Small intestine (tissue), 7 donors: Measurements from ENCODE around the gene PIK3CG. TPM values are rescaled to one million over a fixed set of nuclear protein-coding genes. Genes with fewer than 3 reads are reported as not detected.

Experiments
- DNase-seq, 2 donors: peaks; one replicate each; pipeline versions ENCODE4 v3.0.0 to v3.0.0-alpha.2; 2013
- FAIRE-seq: peaks from 2 replicates; lab custom pipeline; 2012; peaks lifted over from hg19 to GRCh38; lab: Jason Lieb, UNC
- H3K27ac ChIP-seq, 3 donors: one replicate each; pipeline ENCODE4 v1.5.1; 2013; ENCODE audit warnings: low read length in 2 of 3, mild to moderate bottlenecking in 2 of 3, control low read depth in 1 of 3, inconsistent platforms in 1 of 3, low read depth in 1 of 3, moderate library complexity in 1 of 3
- H3K27me3 ChIP-seq, 3 donors: one replicate each; pipeline ENCODE4 v1.6.1; 2013; ENCODE audit warnings: low read length in 3 of 3, inconsistent platforms in 1 of 3; ENCODE audit not compliant: control insufficient read depth in 3 of 3, insufficient read depth in 3 of 3
- H3K36me3 ChIP-seq, 3 donors: one replicate each; pipeline ENCODE4 v1.6.1; 2013; ENCODE audit warnings: low read length in 3 of 3, inconsistent platforms in 1 of 3, low read depth in 1 of 3, mild to moderate bottlenecking in 1 of 3, moderate library complexity in 1 of 3; ENCODE audit not compliant: control insufficient read depth in 3 of 3, insufficient read depth in 2 of 3
- H3K4me1 ChIP-seq, 3 donors: one replicate each; pipeline ENCODE4 v1.6.1; 2013; ENCODE audit warnings: low read length in 2 of 3, inconsistent platforms in 1 of 3, low read depth in 1 of 3, mild to moderate bottlenecking in 1 of 3, moderate library complexity in 1 of 3; ENCODE audit not compliant: control insufficient read depth in 3 of 3, insufficient read depth in 2 of 3
- H3K4me3 ChIP-seq, 3 donors: one replicate each; pipeline ENCODE4 v1.5.1; 2013; ENCODE audit warnings: low read length in 3 of 3, control low read depth in 1 of 3, inconsistent platforms in 1 of 3, low read depth in 1 of 3, mild to moderate bottlenecking in 1 of 3, moderate library complexity in 1 of 3
- H3K9me3 ChIP-seq, 2 donors: one replicate each; pipeline ENCODE4 v1.6.1; 2013; ENCODE audit warnings: low read depth in 1 of 2, low read length in 1 of 2; ENCODE audit not compliant: control insufficient read depth in 2 of 2, insufficient read depth in 1 of 2
- WGBS, 3 donors: extraction: QIAGEN DNeasy Blood & Tissue Kit; methylation state at CpG; one replicate each; pipeline ENCODE4 v1.1.7; 2013; 5-methylcytosine and 5-hydroxymethylcytosine counted together
- polyA plus RNA-seq, 4 donors: library from polyadenylated mRNA; stranded (reverse) in 3 of 4; unstranded in 1 of 4; fragments of 200-250 nt in 3 of 4; fragments of 120-200 nt in 1 of 4; gene quantifications; one replicate each; pipeline versions ENCODE4 v1.2.1 to v1.2.3, GENCODE V29; 2013
- donor health status: healthy with polysubstance abuse.
- donor health status: control.
- donor health status: control.
- donor health status: Bipolar disorder and iron deficiency.
- donor health status: healthy.

PIK3CG gene
- polyA plus RNA-seq, 4 donors: 1.1 to 2.3 (median 1.1) TPM

DNA sequence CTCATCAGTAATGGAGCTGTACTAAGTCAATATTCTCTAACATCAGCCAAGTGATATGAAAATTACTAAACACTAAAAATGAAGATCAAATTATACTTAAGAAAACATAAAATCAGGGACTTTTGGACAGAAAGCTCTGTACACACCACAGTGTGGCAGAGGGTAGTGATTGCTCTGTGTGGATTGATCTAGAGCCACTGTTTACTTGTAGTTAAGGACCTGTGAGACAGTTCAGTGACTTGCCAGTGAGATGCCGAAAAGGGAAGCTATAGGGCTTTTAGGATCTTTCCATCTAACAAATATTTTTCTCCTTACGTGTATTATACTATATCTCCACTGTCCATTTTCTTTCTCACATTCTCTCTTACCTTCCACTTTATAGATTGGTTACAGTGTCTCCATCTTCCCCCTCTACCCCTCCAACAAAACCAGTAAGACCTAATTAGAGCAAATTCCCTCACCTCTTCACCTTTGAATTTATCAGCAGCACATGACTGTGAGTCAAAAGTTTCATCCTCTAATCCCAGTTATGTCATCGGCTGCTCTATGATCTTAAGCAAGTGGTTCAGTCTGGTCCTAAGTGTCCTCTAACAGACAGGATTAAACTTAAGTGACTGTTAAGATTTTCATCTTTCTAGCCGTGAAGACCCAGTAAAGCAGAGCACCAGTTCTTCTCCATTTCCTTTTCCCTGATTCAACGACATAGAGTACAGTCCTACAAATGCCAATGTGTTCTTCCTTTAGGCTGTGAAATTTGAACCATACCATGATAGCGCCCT, 6.9 kb downstream of the PIK3CG start:
- FAIRE-seq (no peak), DNase-seq (no peak)
- H3K36me3 ChIP-seq: peaks cover 0 to 3% (median 2%) of the 10 kb centered on the region in 3 donors
- H3K4me1 ChIP-seq: no peaks in the 10 kb centered on the region
- H3K27me3 ChIP-seq: no peaks in the 10 kb centered on the region
- WGBS, 3 donors: 67 to 72% (median 68%) methylated on average over 6 of the region's 6 CpGs
- H3K27ac ChIP-seq: no peak overlapping the region
- no peak overlapping the region for H3K4me3 ChIP-seq
- no peaks in the 10 kb centered on the region for H3K9me3 ChIP-seq

DNA sequence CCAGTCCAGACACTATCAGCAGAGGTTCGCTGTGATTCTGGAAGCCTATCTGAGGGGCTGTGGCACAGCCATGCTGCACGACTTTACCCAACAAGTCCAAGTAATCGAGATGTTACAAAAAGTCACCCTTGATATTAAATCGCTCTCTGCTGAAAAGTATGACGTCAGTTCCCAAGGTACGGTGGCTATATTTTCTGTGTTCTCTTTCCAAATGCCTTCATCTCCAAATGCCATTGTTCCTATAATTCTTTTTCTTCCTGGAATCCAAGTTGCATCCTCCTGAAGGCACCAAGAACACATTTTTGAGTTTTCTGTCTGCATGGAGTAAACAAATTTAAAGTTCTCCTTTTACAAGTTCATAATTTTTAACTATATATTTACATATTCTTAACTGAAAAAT, 7.7 kb downstream of the PIK3CG start:
- 87 to 94% (median 90%) methylated on average over 6 of the region's 6 CpGs for WGBS, 3 donors
- Histone ChIP-seq H3K4me3 (no peak overlapping the region), H3K27me3 (no peaks in the 10 kb centered on the region), H3K36me3 (peaks cover 0 to 2% (median under 1%) of the 10 kb centered on the region in 3 donors), H3K4me1 (no peaks in the 10 kb centered on the region), H3K9me3 (no peaks in the 10 kb centered on the region), H3K27ac (no peak overlapping the region)
- FAIRE-seq (no peak), DNase-seq (no peak)

DNA sequence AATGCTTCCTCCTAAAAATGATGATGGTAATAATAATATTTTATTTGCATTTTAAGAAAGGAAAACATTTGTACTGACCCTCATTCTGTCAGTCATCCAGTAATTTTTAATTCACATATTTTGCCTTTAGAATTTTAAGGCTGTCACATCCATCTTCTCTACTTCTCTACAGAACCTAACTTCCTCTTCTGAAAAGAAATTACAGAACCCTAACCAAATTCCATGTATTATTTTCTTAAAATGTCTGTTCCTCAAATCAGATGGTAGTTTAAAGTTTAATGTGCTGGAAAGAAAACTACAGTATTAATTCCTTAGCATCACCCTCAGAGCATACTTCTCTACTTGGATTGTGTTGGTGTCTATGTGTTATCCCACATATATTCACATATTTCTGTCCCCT, 9.0 kb downstream of the PIK3CG start:
- Histone ChIP-seq H3K4me3 (no peak overlapping the region), H3K27ac (no peak overlapping the region), H3K9me3 (no peaks in the 10 kb centered on the region), H3K36me3 (no peaks in the 10 kb centered on the region), H3K4me1 (no peaks in the 10 kb centered on the region), H3K27me3 (no peaks in the 10 kb centered on the region)
- no peak for DNase-seq
- FAIRE-seq: no peak

DNA sequence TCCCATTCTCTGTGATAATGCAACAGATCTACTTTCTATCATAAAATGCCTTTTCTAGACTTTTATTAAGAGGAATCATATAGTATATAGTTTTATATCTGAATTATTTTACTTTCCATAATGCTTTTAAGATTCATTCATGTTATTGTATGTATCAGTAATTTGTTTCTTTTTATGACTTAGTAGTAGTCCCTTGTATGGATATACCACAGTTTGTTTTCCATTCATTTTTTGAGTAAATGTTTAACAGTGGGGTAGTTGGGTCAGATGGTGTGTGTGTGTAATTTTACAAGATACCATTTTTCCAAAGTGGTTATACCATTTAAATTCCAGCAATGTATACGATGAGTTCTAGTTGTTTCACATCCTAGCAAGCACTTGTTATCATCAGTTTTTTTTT, 10.4 kb downstream of the PIK3CG start:
- Histone ChIP-seq H3K4me1 (no peaks in the 10 kb centered on the region), H3K4me3 (no peak overlapping the region), H3K27ac (no peak overlapping the region), H3K9me3 (no peaks in the 10 kb centered on the region), H3K36me3 (no peaks in the 10 kb centered on the region), H3K27me3 (no peaks in the 10 kb centered on the region)
- FAIRE-seq (no peak), DNase-seq (no peak)
- WGBS, 3 donors: 96 to 100% (median 97%) methylated on average over 1 of the region's 1 CpG

DNA sequence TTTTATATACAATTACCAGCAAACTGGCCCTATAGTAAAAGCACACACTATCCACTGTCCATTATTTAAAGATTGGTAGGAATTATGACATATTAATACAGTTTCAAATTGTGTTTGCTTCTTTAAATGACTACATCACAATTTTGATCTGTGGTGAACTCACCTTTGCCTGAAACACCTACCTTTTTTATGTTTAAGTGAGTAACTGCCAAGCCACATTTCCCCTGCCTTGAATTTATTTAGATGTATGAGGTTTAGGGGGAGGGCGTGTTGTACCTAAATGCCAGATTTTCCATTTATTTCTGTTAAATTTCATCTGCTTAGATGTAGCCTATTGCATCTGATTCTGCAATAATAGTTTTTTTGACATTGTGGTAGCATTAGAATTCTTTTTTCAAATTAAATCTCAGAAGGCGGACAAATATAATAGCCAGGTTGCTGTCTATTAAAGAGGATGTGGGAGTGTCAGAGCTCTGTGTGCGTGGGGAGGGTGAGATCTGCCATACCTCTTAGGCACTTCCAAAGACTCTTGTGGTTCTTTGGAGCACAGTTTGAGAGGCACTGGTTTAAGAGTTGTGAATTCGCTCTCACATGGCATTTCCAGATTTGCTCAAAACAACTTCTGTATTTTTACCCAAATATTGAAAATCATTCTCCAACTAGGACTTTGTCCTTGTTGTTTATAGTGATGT, 13.8 kb downstream of the PIK3CG start:
- 87 to 92% (median 88%) methylated on average over 4 of the region's 4 CpGs for WGBS, 3 donors
- no peak for DNase-seq
- no peaks in the 10 kb centered on the region for H3K27me3 ChIP-seq
- H3K4me1 ChIP-seq: no peaks in the 10 kb centered on the region
- no peak overlapping the region for H3K4me3 ChIP-seq
- no peak overlapping the region for H3K27ac ChIP-seq
- no peak for FAIRE-seq
- H3K36me3 ChIP-seq: no peaks in the 10 kb centered on the region
- H3K9me3 ChIP-seq: no peaks in the 10 kb centered on the region

DNA sequence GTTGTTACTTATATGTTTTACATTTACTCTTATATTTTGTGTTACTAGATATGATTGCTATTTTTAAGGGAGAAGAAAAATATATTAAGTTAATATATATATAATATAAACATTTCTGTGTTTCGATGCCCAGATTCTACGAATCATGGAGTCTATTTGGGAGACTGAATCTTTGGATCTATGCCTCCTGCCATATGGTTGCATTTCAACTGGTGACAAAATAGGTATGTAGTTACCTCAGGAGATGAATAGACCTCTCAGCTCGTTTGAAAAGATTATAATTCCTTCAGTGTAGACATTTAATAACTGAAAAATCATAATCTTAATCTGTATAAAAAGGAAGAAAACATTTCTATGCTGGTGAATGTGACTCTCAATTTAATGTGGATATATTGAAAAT, 16.9 kb downstream of the PIK3CG start:
- WGBS, 3 donors: 65 to 75% (median 68%) methylated on average over 3 of the region's 3 CpGs
- Histone ChIP-seq H3K27me3 (peaks cover 0 to 5% (median 0%) of the 10 kb centered on the region in 3 donors), H3K9me3 (no peaks in the 10 kb centered on the region), H3K4me1 (no peaks in the 10 kb centered on the region), H3K4me3 (no peak overlapping the region), H3K36me3 (no peaks in the 10 kb centered on the region), H3K27ac (no peak overlapping the region)
- DNase-seq (no peak), FAIRE-seq (no peak)

DNA sequence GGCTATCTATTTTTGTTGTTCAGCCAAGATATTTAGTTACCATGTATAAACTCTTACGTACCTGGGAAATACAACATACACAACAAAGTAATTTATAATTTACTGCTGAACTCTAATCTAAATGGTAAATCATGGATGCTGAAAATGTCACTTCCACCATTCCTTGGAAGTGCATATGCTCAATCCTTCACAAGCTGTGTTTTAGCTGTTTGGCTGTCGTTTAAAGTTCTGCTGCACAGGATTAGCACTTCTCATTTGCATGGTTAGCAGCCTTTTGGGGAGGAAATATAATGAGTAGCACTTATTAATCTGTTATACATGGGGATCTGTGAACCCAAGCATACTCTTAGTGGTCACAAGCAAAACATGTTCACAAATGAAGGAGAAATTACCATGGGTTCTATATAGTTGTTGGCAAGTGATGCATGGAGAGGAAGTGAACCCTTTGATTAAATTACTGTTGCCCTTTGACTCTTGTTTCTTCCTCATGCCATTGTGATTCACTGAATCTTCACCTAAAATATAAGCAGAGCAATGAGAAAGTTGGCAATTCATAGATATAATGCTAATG, 18.5 kb downstream of the PIK3CG start:
- H3K4me1 ChIP-seq: no peaks in the 10 kb centered on the region
- no peak overlapping the region for H3K4me3 ChIP-seq
- no peaks in the 10 kb centered on the region for H3K9me3 ChIP-seq
- peaks cover 0 to 5% (median 0%) of the 10 kb centered on the region in 3 donors for H3K27me3 ChIP-seq
- FAIRE-seq (no peak), DNase-seq (no peak)
- H3K36me3 ChIP-seq: no peaks in the 10 kb centered on the region
- H3K27ac ChIP-seq: no peak overlapping the region
- 73 to 81% (median 79%) methylated on average over 2 of the region's 2 CpGs for WGBS, 3 donors

DNA sequence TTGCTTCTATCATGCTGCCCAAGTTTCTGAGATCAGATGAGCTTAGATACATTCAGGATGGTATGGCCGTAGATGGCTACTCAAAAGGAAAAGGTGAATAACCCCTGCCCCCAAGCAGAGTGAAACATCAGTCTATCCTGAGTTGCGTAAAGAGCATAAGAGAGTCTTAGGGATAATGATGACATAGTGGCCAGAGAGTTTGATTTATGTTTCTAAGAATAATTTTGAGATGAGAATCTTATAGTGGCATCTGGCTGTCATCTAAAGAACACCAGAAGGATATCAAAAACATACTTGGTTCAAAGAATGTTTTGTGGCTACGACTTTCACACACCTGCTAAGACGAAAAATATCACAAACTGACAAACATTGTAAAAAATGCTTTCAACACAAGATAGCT, 20.6 kb downstream of the PIK3CG start:
- Histone ChIP-seq H3K36me3 (no peaks in the 10 kb centered on the region), H3K9me3 (no peaks in the 10 kb centered on the region), H3K4me3 (no peak overlapping the region), H3K27ac (no peak overlapping the region), H3K4me1 (no peaks in the 10 kb centered on the region), H3K27me3 (peaks cover 0 to 5% (median 0%) of the 10 kb centered on the region in 3 donors)
- 88 to 90% (median 89%) methylated on average over 4 of the region's 4 CpGs for WGBS, 3 donors
- no peak for DNase-seq
- FAIRE-seq: no peak
